Measurements from ENCODE around the gene CD300LF.

GRCh38 chr17:74749279-74750038 is 36.7 kb upstream of the CD300LF start:
- no peak for TF ChIP-seq CTCF (IDR thresholded peaks at IDR 0.05)
- no peak for TF ChIP-seq POLR2A (IDR thresholded peaks at IDR 0.05)

All from thyroid gland (tissue), 4 donors.